Activated effector memory CD4-positive, alpha-beta T cell treated with anti-CD3 and anti-CD28 coated beads, Interleukin-2, amount 50 U/mL, for 16 hours (primary cell): ENCODE measurements around the gene MYO1A.

Experiments used
- DNase-seq: peaks from one replicate; pipeline ENCODE4 v3.0.0-alpha.2; 2020

Gene MYO1A

GRCh38 chr12:57049890-57050289, at the start of gene MYO1A:
Gene MYO1A, minus strand, starts transcription at chr12:57050129. Its CDS starts 1,806 bp downstream, at chr12:57048323.
- no peak for DNase-seq

GRCh38 chr12:57099047-57099714, 49.3 kb upstream of the MYO1A start:
- no peak for DNase-seq

GRCh38 chr12:57098546-57098945, 48.6 kb upstream of the MYO1A start:
- DNase-seq, result no peak

- no peak for DNase-seq
These were observed 47.6 kb upstream of the MYO1A start for GRCh38 chr12:57097554-57097835.

DNA sequence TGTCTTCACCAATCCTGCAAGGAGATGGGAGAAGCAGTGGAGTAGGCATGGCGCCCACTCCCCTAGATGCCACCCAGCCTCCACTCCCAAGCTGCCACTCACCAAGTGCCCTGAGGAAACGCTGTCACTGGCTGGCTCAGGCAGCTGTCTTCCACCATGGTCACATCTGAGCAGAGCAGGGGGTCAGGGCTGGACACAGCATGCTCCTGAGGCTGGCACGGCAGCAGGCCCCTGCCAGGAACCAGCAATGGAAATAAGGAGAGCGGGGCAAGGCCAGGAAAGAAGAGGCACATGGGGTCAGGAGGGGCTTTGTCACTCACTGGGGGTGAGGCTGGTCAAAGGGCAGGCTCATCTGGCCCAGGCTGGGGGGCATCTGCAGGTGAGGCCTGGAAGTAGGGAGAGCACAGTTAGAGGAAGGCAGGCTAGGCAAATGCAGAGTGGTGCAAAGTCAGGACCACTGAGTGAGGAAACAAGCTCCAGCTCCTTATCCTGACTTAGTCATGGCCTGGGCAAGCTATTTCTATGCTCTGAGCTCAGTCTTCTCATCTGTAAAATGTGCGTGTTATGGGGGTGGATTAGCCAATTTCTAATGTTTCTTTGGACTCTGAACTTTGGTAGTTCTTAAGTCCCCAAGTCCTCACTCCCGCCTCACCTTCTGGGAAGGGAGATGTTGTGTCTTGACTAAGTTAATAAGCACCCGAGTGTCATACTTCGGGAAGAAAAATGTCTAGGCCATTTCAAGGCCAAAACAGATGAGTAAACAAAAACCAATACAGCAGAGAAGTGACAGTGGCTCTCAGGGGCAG, 47.0 kb upstream of the MYO1A start:
- DNase-seq, result no peak

DNA sequence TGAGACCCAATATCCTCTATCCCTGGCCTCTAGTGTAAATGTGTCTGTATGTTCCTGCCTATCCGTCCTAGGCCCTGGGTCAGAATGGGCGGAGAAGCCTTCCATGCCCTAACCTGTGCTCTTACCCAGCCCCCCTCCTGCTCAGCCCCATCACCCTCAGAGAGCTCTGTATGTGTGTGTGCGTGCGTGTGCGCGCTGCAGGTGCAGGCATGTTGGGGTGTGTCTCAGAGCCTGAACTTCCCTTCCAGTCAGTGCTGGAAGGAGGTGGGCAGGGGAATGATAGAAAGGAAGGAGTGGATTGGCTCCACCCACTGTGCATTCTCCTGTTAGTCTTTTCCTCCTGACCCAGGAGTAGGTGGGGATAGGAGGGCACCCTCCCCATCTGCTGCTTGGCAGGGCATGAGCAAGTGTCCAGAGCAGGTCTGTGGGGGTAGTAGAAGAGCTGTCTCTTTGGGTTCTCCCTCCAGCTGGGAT, 46.2 kb upstream of the MYO1A start:
- DNase-seq, result no peak

DNA sequence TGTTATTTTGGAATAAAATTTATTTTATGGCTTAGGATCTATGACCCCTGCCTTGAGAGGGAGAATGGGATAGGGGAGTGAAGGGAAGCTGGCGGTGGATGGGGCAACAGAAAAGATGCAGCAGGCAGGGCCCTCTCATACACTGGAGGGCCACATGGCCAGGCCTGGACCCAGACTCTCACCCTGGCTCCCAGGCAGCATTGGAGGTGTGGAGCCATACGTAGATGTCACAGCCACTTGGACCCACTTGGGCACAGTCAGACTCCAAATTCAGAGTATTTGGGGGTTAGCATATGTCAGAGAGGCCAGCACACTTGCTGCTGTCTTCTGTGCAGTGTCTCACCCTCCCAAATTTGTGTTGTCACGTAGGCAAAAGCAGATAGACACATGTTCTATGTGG, 45.5 kb upstream of the MYO1A start:
- DNase-seq, result no peak

GRCh38 chr12:57094208-57095160, 44.6 kb upstream of the MYO1A start:
- no peak for DNase-seq

DNA sequence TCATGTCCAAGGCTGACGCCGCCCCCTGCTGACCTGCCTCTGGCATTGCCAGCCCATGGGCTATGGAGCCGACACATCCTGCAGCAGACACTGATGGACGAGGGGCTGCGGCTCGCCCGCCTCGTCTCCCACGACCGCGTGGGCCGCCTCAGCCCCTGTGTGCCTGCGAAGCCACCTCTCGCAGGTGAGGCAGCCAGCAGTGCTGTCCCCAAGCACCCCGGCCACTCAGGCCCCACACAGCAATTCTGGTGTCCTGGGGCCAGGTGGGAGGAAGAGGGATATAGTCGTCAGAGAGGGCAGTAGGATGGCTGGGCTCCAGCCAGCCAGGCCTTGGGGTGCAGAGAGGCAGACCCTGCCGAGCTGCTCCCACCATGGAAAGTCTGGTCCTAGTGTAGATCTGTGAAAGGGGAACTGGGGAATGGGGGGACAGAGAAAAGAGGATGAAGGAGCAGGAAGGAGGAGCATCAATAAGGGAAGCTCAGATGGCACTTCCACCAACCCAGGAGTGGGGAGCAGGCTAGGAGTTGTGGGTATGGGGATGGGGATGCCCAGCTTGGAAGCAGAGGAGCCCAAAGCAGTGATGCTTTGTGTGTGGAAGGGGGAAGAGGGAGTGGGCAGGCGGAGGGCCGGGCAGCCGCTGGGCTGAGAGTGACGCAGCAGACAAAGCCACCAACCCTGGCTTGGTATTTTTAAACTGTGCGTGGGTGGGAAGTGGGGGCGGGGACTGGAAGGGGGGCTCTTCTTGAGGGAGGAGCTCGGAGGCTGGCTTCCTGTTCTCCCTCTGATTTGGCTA, 43.7 kb upstream of the MYO1A start:
- peak; percentile 86 for DNase-seq

DNA sequence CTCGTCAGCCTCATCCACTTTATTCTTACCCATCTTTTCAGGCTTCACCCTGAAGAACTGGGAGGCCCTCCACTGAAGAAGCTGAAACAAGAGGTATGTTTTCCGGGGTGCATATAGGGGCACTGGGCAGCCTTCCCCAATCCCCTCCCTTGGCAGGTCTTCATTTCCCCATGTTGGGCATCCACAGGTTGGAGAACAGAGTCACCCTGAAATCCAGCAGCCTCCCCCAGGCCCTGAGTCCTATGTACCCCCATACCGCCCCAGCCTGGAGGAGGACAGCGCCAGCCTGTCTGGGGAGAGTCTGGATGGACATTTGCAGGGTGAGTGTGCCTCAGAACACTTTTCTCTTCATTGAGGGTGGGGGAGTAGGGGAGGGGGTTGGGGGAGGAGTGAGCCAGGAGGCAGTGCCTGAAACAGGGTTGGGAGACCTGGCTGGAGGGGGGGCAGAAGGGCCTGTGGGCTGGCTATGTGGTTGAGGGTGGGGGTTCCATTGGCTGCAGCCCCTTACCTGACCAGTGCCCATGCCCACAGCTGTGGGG, 43.0 kb upstream of the MYO1A start:
- no peak for DNase-seq

- DNase-seq, result no peak
These were observed 42.6 kb upstream of the MYO1A start for GRCh38 chr12:57092529-57092862.

- DNase-seq, result no peak
These were observed 42.0 kb upstream of the MYO1A start for GRCh38 chr12:57091638-57092528.

- DNase-seq, result no peak
These were observed 41.2 kb upstream of the MYO1A start for GRCh38 chr12:57090924-57091637.

- no peak for DNase-seq
These were observed 40.6 kb upstream of the MYO1A start for GRCh38 chr12:57090490-57090889.

DNA sequence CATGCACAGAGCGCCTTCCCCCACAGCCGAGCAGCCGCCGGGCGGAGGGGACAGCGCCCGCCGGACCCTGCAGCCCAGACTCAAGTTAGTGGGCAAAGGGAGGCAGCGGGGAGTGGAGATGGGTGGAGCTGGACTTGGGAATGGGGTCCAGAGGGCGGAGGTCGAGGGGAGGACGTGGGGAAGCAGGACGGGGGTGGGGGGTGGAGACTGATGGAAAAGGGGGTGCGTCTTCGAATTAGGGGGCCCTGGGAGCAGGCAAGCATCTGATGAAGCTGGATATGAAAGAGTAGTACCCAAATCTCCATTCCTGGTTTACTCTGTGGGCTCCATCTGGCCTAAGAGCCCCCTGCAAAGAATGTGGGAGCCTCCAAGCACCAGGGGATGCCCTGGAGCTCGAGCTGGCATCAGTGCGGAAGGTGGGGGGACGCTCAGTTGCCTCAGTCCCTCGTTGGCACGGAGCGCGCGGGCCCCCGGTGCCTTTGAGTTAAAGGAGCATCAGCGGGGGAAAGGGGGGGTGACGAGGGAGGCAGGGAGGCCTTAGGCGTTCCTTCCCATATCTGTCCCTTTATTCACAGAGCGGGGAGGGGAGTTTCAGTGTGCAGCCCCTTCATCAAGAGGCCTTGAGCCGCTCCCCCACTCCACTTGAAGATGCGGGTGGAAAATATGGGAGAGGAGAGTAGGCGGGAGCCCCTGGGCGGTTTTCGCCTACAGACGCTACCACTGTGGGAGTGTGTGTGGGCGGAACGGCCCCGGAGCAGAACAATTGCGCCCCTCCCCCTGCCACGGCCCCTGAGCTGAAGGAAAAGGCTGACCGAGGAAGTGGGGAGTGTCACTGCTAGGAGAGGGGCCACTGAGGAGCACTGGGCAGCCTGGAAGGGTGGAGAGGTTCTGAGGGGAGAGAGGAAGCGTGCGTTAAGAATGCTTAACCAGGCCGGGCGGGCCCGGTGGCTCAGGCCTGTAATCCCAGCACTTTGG, 39.6 kb upstream of the MYO1A start:
- DNase-seq, result peak; percentile 84

DNA sequence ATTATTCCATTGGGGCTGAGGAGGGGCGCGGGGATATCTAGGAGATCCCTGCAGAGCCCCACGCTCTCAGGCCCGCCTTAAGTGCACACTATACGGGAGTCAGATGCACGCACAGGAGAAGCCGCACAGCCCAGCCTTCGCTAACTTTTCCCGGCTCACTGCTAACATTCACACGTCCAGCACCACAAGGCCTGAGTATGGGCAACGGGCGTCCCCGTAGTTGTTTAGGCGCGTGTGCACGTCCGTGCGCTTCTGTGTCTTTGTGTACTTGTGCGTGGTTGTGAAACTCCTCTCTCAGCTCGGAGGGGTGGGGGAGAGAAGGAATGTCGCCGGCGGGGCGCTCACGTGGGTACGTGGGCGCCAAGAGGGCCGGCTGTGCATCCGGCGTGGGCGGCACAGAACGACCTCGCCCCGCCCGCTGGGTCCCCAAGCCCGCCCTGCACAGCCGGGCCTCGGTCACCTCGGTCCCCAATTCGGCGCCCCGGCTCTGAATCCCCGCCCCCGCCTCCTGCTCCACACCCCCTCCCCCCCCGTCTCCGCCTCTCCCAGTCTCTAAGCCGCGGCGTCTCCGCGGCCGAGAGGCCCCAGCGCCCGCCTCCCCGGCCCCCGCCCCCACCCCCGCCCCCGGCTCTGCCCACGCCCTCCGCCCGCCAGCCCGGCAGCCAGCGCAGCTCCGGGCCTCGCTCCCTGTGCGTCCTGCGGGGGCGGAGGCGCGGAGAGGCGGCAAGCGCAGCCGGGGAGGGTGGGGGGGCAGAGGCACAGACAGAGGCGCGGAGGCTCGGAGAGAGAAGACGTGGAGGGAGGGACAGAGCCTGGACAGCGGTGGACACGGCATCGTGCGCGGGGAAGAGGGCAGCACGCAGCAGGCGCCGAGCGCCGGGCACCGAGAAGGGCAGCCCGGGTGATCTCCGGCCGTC, 38.7 kb upstream of the MYO1A start, which contains the start of gene NAB2:
NAB2 (plus strand) TSS at position 761 of the 917 bp plus-strand sequence. CDS start 158 bp downstream, outside the sequence.
- peak; percentile 95 for DNase-seq

- DNase-seq, result peak; percentile 93
These were observed 37.9 kb upstream of the MYO1A start for GRCh38 chr12:57087691-57088353.
